HG03354 (cell line): ENCODE data around the gene MRPL41.
"Not testable (repeated sequence)": the region's sequence is repeated elsewhere in the genome, so short reads cannot be mapped to it uniquely, and the experiment has no call there.

ENCODE experiments used
- ATAC-seq: cut with Tn5 transposase; IDR thresholded peaks from one replicate; pipeline ENCODE4 v1.9.1; 2021; ENCODE audit warnings: mild to moderate bottlenecking; ENCODE audit not compliant: unreplicated experiment, poor library complexity, severe bottlenecking

Gene MRPL41

GRCh38 chr9:137551264-137552021 lies at the start of gene MRPL41:
Gene MRPL41, plus strand, starts transcription at chr9:137551879. Its CDS starts 203 bp downstream, at chr9:137552082.
- peak; percentile 81 for ATAC-seq

- no peak for ATAC-seq
These were observed 49.4 kb upstream of the MRPL41 start for GRCh38 chr9:137502008-137502911.

GRCh38 chr9:137504432-137504777 lies 47.3 kb upstream of the MRPL41 start:
- no peak for ATAC-seq

- ATAC-seq = no peak
These were observed 46.1 kb upstream of the MRPL41 start for GRCh38 chr9:137505421-137506140.

- ATAC-seq = no peak
These were observed 45.4 kb upstream of the MRPL41 start for GRCh38 chr9:137506274-137506673.

GRCh38 chr9:137506702-137507171 lies 44.9 kb upstream of the MRPL41 start:
- ATAC-seq = no peak

GRCh38 chr9:137509198-137509597 lies 42.5 kb upstream of the MRPL41 start:
- no peak for ATAC-seq

- ATAC-seq = not testable (repeated sequence)
These were observed 40.6 kb upstream of the MRPL41 start for GRCh38 chr9:137511126-137511525.

- ATAC-seq = no peak
These were observed 39.8 kb upstream of the MRPL41 start for GRCh38 chr9:137511758-137512463.

- not testable (repeated sequence) for ATAC-seq
These were observed 38.5 kb upstream of the MRPL41 start for GRCh38 chr9:137513136-137513535.

- not testable (repeated sequence) for ATAC-seq
These were observed 37.7 kb upstream of the MRPL41 start for GRCh38 chr9:137513801-137514570.

GRCh38 chr9:137514691-137515337 lies 36.9 kb upstream of the MRPL41 start:
- ATAC-seq = no peak

GRCh38 chr9:137515338-137515724 lies 36.3 kb upstream of the MRPL41 start:
- no peak for ATAC-seq

GRCh38 chr9:137516144-137516917 lies 35.3 kb upstream of the MRPL41 start:
- ATAC-seq = no peak

GRCh38 chr9:137518661-137519459 lies 32.8 kb upstream of the MRPL41 start:
- not testable (repeated sequence) for ATAC-seq

- ATAC-seq = no peak
These were observed 32.1 kb upstream of the MRPL41 start for GRCh38 chr9:137519553-137519952.
